ENCODE measurements around the gene EPN3.

DNA sequence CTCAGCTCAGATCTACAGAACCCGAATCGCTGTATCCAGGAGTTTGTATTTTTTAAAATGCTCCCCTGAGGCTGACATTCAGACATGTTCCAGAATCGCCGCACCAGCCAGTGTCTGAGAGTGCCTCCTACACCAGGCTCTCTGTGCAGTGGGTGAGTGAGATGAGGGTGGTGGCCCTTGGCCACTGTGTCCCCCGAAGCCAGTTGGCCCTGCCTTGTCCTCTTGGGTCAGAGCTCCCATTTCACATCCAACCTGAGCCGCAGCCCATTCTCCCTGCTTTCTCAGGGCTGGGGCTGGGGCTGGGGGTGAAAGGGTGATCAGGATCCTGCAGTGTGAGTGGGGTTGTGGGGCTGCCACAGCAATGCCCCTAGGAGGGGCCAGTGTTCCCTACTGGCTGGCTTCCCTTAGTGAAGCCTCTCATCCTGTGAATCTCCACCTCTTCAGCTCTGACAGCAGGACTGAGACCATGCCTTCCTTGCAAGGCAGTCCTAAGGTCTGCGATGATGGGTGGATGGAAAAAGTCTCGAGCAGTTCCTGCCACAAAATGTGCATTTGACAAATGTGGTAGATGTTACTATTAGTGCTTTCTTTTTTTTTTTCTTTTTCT lies 37.2 kb upstream of the EPN3 start:
- TF ChIP-seq, protein P1, sequence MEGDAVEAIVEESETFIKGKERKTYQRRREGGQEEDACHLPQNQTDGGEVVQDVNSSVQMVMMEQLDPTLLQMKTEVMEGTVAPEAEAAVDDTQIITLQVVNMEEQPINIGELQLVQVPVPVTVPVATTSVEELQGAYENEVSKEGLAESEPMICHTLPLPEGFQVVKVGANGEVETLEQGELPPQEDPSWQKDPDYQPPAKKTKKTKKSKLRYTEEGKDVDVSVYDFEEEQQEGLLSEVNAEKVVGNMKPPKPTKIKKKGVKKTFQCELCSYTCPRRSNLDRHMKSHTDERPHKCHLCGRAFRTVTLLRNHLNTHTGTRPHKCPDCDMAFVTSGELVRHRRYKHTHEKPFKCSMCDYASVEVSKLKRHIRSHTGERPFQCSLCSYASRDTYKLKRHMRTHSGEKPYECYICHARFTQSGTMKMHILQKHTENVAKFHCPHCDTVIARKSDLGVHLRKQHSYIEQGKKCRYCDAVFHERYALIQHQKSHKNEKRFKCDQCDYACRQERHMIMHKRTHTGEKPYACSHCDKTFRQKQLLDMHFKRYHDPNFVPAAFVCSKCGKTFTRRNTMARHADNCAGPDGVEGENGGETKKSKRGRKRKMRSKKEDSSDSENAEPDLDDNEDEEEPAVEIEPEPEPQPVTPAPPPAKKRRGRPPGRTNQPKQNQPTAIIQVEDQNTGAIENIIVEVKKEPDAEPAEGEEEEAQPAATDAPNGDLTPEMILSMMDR (IDR thresholded peaks at IDR 0.05): no peak
- TF ChIP-seq EP300 (IDR thresholded peaks at IDR 0.05): no peak
- no peak for TF ChIP-seq POLR2A (IDR thresholded peaks at IDR 0.05)
